ENCODE results near the gene CARMIL3. TPM values are rescaled to one million over a fixed set of nuclear protein-coding genes. Genes with fewer than 3 reads are reported as not detected.
A peak's percentile ranks its signal among the peaks of the same experiment; 100 is the strongest.

The CARMIL3 gene
- total and polyA plus RNA-seq, 2 of the 8 experiments (the other 6 are each of a cell fraction or from before 2014, with no cell fraction given), result 6.0 to 9.0 TPM

DNA sequence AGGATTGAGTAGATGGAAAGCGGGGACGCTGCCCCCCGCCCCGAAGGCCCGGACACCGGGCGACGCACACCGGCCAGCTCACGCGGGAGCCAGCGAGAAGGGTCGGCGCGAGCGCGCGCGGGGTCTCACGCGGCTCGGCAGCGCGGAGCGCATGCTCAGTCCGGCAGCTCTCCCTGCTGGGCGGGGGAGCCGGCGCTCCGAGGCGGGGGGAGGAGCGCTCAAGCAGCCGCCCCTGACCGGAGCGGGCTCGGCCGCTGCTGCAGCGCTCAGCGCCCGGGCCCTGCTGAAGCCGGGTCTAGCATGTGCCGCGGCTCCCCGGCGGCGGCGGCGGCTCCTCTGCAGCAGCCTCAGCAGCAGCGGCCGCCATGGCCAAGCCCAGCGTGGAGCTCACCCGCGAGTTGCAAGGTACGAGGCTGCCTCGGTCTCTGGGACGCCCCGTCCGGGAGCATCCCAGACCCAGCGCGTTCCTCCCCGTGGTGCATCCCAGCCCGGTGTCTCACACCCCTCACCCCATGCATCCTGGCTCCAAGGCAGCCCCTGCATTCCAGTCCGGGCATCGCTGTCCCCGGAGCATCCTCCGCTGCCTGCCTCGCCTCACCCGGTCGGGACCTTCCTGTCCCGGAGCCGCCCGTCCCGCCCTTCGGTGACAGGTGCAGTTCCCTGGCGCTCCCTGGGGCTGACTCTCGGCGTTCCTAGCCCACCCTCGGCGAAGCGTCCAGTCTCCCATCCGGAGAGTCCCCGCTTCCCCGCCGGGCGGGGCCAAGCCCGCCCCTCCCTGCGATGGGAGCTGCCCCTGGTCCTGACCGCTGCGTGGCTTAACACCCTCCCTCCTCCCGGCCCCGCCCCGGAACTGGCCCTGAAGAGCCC is at the start of gene CARMIL3 (continued):
- no peak for TF ChIP-seq RAD21 (IDR thresholded peaks at IDR 0.05 in 1 of 2, conservative IDR thresholded peaks at IDR 0.05 in 1 of 2; ENCODE audit: low read depth in 2 of 2, low read length in 2 of 2)
- TF ChIP-seq KDM4A (IDR thresholded peaks at IDR 0.05; ENCODE audit: low read depth, low read length, severe bottlenecking), result peak; percentile 69
- TF ChIP-seq PHF8 (conservative IDR thresholded peaks at IDR 0.05; ENCODE audit: low read depth, low read length), result peak; percentile 52
- TF ChIP-seq HDAC2 (IDR thresholded peaks at IDR 0.05; ENCODE audit: borderline replicate concordance in 1 of 2, low read depth in 2 of 2, low read length in 2 of 2), result peak; percentile 72 to 80; a peak in 1 of 4 replicates
- TF ChIP-seq ASH2L (IDR thresholded peaks at IDR 0.05; ENCODE audit: low read length), result peak; percentile 79
- TF ChIP-seq EZH2 (IDR thresholded peaks at IDR 0.05; ENCODE audit: low read depth, low read length, severe bottlenecking), result no peak
- peak; percentile 27; the same call in 1 of the 2 replicates for TF ChIP-seq NRF1 (IDR thresholded peaks at IDR 0.05; ENCODE audit: low read depth, low read length)
- TF ChIP-seq EP300 (IDR thresholded peaks at IDR 0.05; ENCODE audit: borderline replicate concordance in 1 of 2, low read depth in 2 of 2, low read length in 2 of 2), result peak in 1 of 2 experiments; percentile 25; a peak in 1 of 3 replicates
- TF ChIP-seq GTF2F1 (IDR thresholded peaks at IDR 0.05; ENCODE audit: borderline replicate concordance, low read depth, low read length), result no peak
- TF ChIP-seq SIRT6 (IDR thresholded peaks at IDR 0.05; ENCODE audit: low read length), result no peak
- no peak for TF ChIP-seq BRCA1 (IDR thresholded peaks at IDR 0.05; ENCODE audit: low read depth, low read length)
- no peak for TF ChIP-seq SP1 (IDR thresholded peaks at IDR 0.05; ENCODE audit: low read depth, low read length)
- TF ChIP-seq BACH1 (IDR thresholded peaks at IDR 0.05; ENCODE audit: low read length), result peak; percentile 85
- TF ChIP-seq RBBP5 (IDR thresholded peaks at IDR 0.05; ENCODE audit: borderline replicate concordance, low read depth, low read length), result no peak
- TF ChIP-seq CREB1 (IDR thresholded peaks at IDR 0.05), result 0 out of 2 replicates have a peak, but pooled peaks have one; percentile 20
- TF ChIP-seq, protein P1, sequence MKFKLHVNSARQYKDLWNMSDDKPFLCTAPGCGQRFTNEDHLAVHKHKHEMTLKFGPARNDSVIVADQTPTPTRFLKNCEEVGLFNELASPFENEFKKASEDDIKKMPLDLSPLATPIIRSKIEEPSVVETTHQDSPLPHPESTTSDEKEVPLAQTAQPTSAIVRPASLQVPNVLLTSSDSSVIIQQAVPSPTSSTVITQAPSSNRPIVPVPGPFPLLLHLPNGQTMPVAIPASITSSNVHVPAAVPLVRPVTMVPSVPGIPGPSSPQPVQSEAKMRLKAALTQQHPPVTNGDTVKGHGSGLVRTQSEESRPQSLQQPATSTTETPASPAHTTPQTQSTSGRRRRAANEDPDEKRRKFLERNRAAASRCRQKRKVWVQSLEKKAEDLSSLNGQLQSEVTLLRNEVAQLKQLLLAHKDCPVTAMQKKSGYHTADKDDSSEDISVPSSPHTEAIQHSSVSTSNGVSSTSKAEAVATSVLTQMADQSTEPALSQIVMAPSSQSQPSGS (IDR thresholded peaks at IDR 0.05; ENCODE audit: low read length), result no peak
- peak; percentile 53 for TF ChIP-seq E2F6 (IDR thresholded peaks at IDR 0.05)
- TF ChIP-seq, protein P2, sequence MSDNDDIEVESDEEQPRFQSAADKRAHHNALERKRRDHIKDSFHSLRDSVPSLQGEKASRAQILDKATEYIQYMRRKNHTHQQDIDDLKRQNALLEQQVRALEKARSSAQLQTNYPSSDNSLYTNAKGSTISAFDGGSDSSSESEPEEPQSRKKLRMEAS (IDR thresholded peaks at IDR 0.05), result peak; percentile 30; the same call in 1 of the 2 replicates
- peak; percentile 88 to 96; a peak in 3 of 4 replicates for TF ChIP-seq SIN3A (conservative IDR thresholded peaks at IDR 0.05 in 1 of 2, IDR thresholded peaks at IDR 0.05 in 1 of 2; ENCODE audit: low read depth in 1 of 2, low read length in 2 of 2)

Data from H1 (cell line).